B cell (primary cell): ENCODE data around the gene JMJD8.

ENCODE experiments used
- EZH2 ChIP-seq: IDR thresholded peaks from 2 replicates; pipeline ENCODE4 v1.6.1; 2012; ENCODE audit warnings: borderline replicate concordance, low read depth, mild to moderate bottlenecking, moderate library complexity, low read length; ENCODE audit not compliant: insufficient read depth, poor library complexity, severe bottlenecking
- TF ChIP-seq, protein P1 (sequence below): fragments of 200-600 bp; IDR thresholded peaks from one replicate; pipeline ENCODE4 v1.8.0; 2022; ENCODE audit warnings: antibody characterized with exemption, mild to moderate bottlenecking

DNA sequence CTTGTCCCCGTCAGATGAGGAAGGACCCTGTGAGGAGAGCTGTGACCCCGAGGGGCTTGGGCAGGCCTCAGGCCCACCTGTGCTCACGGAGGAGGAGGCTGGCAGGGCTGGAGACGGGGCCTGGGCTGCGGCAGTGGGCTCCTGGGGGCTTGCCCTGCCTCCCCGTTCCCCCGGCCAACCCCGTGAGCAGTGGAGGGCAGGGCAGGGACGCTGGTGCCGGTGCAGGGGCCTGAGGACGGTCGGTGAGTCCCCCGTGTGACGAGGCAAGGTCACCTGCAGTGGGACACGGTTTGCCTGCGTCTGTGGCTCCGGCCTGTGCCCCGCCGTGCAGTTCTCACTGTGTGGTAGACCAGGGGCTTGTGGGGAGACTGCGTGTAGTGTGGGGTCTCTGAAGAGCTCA lies 24.5 kb downstream of the JMJD8 start:
- no peak for TF ChIP-seq EZH2
- TF ChIP-seq, protein P1, sequence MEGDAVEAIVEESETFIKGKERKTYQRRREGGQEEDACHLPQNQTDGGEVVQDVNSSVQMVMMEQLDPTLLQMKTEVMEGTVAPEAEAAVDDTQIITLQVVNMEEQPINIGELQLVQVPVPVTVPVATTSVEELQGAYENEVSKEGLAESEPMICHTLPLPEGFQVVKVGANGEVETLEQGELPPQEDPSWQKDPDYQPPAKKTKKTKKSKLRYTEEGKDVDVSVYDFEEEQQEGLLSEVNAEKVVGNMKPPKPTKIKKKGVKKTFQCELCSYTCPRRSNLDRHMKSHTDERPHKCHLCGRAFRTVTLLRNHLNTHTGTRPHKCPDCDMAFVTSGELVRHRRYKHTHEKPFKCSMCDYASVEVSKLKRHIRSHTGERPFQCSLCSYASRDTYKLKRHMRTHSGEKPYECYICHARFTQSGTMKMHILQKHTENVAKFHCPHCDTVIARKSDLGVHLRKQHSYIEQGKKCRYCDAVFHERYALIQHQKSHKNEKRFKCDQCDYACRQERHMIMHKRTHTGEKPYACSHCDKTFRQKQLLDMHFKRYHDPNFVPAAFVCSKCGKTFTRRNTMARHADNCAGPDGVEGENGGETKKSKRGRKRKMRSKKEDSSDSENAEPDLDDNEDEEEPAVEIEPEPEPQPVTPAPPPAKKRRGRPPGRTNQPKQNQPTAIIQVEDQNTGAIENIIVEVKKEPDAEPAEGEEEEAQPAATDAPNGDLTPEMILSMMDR, result no peak
